DLD1 (cell line): Measurements from ENCODE around the gene PACSIN2.
"Not testable (repeated sequence)": the region's sequence is repeated elsewhere in the genome, so short reads cannot be mapped to it uniquely, and the experiment has no call there.

Source experiments
- in situ Hi-C: cut with HindIII; loops from 2 replicates; pipeline ENCODE4 v1.10.0; 2017; ENCODE audit warnings: low sequenced_read_pairs

Gene PACSIN2

DNA sequence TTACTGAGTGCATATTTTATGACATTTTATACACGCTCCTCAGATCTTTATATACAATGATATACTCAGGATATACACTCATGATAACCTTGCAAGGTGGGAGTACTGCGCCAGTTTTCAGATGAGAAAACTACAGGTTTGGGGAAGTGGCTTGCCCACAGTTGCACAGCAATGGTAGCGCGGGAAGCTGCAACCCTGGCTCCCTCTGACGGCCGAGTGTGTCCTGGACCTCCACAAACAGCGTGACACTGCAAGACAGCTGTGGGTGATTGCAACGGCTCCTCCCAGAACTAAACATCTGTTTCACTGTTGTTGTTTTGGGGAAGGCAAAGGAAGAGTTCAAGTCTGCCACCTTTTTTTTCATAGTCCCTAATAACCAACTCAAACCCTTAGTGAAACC is 47.0 kb downstream of the PACSIN2 start:
- in situ Hi-C loops = no loop called here

DNA sequence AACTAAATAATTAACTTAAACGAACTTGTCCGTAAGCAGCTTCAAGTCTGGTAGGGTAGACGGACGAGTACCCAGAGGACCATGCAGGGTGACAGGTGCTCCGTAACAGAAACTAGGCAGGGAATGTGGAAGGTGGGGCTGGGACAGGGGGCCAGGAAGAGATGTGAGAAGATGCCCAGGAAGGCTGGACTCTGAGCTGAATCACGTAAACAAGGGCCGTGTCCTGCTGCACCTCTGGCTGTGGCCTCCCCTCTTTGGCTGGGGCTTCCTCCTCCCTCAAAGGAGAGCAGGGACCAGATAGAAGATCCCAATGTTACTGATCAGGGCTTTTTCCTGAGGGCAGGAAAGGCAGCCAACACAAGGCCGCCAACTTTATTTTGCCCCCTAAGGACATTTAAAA is 47.9 kb downstream of the PACSIN2 start:
- in situ Hi-C loops = no loop called here

DNA sequence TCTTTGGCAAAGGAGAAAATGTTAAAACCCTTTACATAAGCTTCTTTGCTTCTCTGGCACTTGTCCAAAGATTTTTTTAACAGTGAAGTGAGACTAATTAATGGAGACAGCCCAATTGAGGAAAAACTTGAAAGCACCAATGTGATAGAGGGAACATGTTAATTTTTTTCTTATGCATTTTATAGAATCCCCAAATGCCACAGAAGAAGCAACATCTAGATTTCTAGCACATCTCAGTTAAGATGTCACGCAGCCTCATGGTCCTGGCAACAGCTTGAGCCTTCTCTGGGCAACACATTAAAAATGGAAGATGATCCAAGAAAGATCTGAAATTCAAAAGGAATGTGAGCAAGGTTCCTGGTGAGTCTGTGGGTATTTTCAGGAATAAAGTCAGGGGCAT is 48.5 kb downstream of the PACSIN2 start:
- in situ Hi-C loops = no loop called here

DNA sequence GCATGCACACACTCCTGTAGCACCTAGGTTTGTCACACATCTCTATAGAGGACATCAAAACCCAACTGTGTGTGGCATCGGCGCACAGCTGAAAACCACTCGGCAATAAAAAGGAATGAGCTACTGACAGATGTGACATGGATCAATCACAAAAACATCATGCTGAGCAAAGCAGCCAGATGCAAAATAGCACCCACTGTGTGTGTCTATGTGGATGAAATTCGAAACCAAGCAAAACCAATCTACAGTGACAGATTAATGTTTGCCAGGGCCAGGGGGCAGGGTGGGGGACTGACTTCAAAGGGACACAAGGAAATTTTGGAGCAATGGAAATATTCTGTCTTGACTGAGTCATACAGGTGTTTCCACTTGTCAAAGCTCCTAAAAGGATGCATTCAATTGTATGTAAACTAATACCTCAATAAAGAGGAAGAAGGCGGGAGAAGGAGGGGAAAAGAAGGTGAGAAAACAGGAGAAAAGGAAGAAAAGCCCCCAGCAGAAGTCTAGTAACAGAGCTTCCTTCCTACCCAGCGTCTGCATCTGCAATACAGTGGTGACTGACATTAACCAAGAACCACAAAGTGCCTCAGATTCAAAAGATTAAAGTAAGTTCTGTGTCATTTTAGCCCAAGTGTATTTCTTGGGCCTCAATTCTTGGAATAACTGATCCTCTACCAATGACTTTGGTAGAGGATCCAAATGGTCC is 49.8 kb downstream of the PACSIN2 start:
- in situ Hi-C loops = no loop called here

DNA sequence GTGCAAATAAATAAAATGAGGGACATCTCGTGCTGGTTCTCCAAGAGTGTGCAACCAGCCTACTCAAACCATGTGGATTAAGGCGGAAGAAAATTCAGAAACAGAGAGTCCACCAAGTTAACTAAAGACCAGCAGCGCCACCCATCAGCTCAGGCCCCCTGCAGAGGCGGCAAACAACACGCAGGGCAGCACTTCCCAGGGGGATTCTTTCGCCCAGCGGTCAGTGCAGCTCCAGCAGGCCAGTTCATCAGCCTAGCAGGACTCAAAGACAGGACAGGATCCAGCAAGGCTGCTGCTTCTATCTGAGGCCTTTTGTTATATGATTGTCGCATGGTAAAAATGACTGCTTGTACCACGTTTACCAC is 51.7 kb downstream of the PACSIN2 start:
- in situ Hi-C loops = no loop called here

DNA sequence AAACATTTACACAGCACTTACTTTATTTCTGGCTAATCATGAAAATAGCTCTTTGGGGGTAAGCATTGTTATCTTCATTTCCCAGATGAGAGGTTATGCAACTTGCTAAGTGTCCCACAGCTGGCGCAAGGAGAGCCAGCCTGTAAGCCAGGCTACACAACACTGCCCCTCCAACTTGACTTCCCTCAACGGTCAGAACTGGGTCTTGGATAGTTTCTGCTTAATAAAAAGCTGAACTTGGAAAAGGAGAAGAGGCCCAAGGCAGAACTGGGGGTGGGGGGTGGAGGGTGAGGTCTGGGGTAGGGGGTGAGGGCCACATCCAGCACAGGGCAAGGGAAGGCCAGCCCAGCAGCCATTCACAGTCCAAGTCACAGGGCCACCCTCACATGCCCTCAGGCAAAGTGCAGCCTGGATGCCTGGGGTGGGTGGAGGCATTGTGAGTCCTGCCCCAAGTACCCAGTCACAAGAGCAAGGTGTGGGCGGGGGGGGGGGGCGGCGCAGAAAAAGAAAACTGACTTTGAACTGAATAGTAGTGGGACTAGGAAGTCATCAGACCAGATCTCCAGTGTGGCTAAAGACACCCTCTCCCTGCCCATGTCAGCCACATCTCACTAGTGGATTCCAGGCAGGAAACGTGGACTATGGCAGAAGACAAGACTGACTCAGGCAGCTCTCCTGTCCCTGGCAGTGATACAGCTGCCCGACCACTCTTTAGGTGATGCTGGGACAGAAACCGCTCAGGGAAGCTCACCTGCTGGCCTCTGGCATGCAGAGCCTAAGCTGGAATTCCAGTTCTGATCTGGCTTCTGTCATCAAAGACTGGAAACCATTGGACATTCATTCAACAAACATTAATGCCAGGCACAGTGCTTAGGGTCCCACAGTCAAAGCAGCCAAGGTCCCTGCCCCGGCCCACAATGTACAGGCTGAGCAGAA is 52.4 kb downstream of the PACSIN2 start:
- in situ Hi-C loops = no loop called here

DNA sequence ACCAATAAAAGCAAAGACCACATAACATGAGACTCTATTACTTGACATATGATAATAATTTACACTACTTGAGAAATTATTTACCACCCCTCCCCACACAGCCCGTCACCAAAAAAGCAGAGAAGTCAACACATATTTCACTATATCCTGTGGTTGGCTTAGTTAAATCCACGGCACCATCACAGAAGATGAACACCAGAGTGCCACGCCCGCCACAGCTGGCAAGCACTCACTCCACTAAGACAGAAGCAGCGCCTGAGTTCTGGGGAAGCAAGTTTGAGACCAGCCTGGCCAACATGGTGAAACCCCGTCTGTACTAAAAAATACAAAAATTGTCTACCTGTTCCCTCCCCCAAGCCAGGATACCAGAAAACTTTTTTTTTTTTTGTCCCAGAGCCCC is 53.1 kb downstream of the PACSIN2 start:
- in situ Hi-C loops = no loop called here

DNA sequence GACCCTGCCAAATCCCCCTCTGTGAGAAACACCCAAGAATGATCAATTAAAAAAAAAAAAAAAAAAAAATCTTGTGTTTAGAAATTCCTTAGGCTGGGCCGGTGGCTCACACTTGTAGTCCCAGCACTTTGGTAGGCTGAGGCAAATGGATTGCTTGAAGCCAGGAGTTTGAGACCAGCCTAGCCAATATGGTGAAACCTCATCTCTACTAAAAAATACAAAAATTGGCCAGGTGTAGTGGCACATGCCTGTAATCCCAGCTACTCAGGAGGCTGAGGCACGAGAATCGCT is 53.6 kb downstream of the PACSIN2 start:
- in situ Hi-C loops = not testable (repeated sequence)

DNA sequence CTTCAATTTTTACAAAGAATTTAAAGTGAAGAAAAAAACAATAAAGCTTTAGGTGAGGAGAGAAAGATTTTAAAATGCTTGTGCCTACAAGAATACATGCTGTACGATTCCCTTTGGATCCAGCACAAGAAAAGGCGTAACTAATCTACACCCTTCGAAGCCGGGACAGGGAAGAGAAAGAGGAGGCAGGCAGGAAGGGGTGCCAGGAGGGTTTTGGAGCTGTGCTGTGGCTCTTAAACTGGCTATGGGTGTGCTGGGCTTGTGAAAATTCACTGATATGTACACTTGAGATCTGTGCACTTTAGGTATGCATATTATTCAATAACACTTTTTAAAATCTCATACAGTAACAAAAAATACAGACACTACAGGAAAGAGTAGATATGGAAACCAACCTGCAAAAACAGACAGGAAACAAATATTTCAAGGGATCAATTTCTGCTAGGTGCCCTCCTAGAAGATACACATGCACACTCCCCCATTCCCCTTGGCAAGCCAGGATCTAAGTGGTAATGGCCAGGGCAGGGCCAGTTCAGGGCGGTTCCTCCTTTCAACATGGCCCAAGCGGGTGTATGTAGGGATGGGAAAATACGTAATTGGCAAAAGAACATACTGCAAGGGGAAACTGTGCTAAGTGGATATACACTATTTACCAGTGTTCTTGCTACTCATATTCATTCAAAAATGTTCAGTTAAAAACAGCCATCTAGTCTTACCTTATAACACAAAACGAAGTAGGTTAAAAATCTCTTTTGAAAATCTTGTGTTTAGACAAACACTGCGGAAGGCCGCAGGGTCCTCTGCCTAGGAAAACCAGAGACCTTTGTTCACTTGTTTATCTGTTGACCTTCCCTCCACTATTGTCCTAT is 54.2 kb downstream of the PACSIN2 start:
- in situ Hi-C loops = no loop called here

DNA sequence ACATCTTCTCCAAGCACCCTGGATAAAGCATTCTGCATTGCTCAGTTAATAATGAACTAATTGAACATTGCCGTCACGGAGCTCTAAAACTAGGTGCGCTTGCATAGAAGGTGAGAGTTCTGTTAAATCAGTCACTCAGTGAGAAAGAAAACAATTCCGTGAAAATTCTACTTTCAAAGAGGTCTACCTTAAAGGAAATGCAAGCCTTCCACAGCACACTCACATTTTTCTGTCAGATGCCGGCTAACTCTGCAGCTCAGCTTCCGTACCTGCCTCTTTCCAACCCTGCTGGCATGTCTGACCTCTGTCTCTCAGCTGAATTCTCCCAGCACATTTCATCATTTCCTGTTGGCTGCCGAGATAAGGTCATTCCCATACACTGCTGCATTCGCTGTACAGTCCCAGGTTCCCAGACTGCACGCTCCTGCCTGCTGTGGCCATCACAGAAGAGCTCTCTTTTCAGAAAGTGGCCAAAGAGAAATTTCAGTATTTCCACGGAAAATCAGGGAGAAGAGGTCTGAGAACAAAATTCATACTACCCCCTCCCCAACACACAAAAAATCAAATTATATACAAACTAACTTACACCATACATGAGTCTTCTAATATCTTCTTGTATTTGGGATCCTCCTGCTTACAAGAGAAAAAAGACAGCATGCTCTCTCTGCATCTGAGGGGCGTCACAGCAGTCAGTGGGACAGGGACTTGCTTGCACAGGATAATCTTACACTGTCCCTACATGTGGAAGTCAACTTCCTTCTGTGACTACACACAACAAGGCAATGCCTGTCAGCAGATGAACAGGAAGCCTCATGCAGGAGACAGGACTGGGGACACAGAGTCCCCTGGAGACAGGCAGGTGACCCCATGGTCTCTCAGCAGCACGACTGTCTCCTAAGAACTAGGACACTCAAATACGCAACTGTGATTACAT is 55.1 kb downstream of the PACSIN2 start:
- in situ Hi-C loops = loop anchor here (10.0 kb wide), 1 partner anchor 75 kb away; no protein-coding TSS in a partner anchor

DNA sequence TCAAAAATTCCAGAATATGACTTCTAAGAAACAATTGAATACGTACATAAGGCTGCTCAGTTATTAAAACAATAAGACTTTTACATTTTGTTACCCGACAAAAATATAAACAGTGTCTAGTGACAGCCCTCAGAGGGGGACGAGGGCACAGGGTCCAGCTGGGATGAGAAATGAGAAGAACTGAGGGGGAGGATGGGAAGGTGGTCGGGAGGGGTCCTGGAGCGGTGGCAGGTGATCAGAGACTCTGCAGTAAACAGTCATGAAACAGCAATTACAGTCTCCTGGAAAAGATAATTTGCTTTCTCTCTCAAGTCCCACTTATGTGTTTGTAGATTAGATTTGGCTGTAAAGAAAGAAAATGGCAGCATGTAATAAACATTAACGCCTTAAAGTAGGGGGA is 56.0 kb downstream of the PACSIN2 start:
- in situ Hi-C loops = loop anchor here (10.0 kb wide), 1 partner anchor 74 kb away; no protein-coding TSS in a partner anchor

DNA sequence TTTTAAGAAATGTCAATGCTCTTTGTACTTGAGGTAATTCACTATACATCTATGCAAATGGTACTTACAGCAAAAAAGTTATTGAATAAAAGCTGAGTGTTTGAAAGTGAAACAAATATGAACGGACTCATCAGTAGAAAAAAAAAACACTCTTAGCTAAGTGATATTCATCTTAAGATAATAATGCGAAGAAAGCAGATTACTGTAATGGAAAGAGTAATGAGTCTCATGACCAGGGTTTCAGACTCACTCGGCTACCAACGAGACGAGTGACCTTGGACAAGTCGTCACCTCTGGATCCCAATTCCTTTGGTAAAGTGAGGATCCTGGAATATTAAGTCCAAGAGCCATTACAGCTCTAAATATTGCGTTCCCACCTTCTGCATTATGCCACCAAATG is 57.0 kb downstream of the PACSIN2 start:
- in situ Hi-C loops = loop anchor here (10.0 kb wide), 1 partner anchor 73 kb away; no protein-coding TSS in a partner anchor

DNA sequence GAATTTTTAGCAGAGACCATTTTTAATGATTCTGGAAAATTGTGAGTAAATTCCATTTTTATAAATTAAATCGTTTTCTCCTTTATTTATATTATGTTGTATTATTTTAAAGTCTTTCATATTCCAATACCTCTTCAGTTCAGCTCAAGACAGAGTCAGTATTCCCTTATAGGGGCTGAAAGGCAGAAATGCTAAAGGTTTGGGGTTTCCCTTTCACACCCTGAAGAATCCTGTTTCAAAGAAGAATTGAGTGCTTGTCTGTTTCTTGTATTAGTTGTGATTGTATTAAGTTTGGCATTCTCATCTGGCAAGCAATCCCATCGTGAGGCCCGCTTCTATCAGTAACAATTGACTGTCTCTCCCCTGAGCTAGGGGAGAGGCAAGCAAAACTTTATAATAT is 57.4 kb downstream of the PACSIN2 start:
- in situ Hi-C loops = loop anchor here (10.0 kb wide), 1 partner anchor 73 kb away; no protein-coding TSS in a partner anchor

DNA sequence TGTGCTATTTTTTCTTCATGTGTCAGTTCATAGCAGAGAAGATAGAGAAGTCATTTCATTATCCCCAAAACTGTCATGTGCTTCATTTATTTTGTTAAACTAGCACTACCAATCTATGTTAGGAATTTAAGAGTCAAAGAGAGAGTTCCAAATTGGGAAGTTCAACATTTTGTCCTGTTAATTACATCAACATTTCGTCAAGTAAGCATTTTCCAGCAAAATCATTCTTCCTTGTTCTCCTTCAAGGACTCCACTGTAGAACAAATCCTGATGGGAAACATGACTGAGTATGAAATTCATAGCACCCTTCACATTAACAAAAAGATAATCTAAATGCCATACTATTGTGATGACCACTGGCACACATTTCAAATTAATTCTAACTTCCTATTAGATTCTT is 59.1 kb downstream of the PACSIN2 start:
- in situ Hi-C loops = loop anchor here (10.0 kb wide), 1 partner anchor 71 kb away; no protein-coding TSS in a partner anchor

DNA sequence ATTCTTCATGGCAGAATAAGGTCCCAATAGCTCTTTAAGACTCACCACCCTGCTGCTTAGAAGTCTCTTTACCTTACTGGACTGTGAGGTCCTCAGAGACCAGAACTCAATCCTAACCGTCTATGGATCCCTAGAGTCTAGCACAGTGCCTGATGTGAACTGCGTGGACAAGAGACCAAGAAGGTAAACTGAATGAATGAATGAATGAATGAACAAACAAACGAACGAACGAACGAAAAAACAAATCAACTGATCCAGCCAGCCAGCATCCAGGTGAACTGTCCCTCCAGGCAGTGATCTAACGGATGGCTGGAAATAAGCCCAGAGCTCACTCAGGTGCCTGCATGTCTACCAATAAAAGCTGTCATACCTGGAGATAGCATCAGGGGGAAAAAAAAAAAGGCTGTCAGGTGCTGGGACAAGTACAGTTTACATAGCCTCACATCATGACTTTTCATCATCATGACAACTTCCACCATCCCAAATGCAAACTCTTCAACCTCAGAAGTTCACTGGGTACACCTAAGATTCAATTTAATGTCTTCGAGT is 59.8 kb downstream of the PACSIN2 start:
- in situ Hi-C loops = loop anchor here (10.0 kb wide), 1 partner anchor 70 kb away; no protein-coding TSS in a partner anchor

DNA sequence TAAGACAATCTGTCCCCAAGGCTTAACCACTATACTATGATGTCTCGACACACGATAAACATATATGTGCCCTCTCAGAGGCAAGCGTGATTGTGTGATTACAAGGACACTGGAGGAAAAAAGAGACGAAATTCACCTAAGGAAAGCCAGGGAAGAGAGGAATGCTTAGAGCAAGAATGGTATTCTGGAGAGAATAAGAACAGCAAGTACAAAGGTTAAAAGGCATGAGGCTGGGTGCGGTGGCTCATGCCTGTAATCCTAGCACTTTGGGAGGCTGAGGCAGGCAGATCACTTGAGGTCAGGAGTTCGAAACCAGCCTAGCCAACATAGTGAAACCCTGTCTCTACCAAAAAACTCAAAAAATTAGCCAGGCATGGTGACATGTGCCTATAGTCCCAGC is 61.2 kb downstream of the PACSIN2 start:
- in situ Hi-C loops = loop anchor here (10.0 kb wide), 1 partner anchor 69 kb away; no protein-coding TSS in a partner anchor

DNA sequence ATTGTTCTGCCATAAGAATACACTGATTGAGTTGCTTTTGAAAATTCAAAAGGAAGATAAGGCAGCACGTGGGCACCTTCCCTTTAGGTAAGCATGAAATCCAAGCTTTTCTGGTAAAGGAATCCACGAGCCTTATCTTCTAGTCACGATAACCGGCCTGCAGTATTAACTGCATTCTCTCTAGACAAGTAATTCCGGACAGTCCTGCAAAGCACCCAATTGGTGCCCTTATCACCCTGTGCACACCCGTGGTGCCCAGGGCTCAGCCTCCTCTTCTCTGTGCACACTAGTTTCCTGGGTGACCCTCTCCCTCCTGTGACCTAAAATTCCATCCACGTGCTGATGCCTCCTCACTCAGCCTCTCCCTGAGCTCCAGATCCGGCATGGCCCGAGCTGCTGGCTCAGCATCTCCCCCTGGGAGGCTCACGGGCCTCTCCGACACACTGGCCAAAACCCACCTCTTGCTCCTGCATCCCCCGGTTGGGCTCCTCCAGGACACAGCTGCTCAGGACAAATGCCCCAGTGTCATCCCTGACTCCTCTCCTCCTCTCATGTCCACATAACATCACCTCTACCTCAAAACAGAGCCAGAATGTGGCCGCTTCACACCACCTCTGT is 63.7 kb downstream of the PACSIN2 start:
- in situ Hi-C loops = loop anchor here (10.0 kb wide), 1 partner anchor 66 kb away; no protein-coding TSS in a partner anchor

DNA sequence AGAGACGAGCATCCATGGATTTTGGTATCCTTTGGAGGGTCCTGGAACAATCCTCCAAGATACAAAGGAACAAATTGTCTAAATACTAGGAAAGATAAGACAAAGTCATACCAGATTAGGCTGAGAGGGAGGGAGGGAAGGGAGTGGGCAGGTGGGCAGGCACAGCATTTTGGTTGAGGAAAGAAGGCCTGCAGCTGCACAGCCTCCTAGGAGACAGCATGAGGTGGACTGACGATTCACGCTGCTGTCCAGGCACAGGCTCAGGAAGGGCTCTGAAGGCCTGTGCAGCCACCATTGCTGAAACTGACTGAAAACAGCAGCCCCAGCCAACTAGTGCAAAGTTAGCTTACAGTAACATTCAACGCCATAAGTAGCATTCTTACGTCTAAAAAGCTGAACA is 64.7 kb downstream of the PACSIN2 start:
- in situ Hi-C loops = loop anchor here (10.0 kb wide), 1 partner anchor 65 kb away; no protein-coding TSS in a partner anchor

DNA sequence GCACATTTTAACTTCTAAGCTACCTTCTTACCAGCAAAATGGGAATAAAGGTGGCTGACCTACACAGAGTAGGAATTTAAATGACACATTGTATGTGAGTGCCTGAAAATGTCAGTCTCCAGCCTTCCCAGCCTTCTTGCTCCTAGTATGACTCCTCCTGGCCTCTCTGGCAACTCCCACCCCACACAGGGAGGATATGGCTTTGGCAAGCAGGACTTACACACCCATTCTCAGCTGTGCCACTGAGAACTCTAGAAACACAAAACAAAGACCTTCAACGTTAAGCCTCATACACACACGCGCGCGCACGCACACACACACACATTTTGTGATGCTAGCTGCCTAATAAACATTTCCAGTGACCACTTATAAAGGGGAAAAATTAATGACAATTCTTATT is 65.8 kb downstream of the PACSIN2 start:
- in situ Hi-C loops = no loop called here
